ENCODE measurements around the gene TCF7L1.

Gene TCF7L1

GRCh38 chr2:85253890-85254289, 120.7 kb downstream of the TCF7L1 start:
- no peak for DNase-seq (ENCODE audit: low read depth in 2 of 2)

- DNase-seq (ENCODE audit: low read depth in 2 of 2): no peak
Measured at GRCh38 chr2:85254540-85255300, 121.5 kb downstream of the TCF7L1 start.

GRCh38 chr2:85255456-85255812, 122.2 kb downstream of the TCF7L1 start:
- no peak for DNase-seq (ENCODE audit: low read depth in 2 of 2)

GRCh38 chr2:85255813-85256594, 122.8 kb downstream of the TCF7L1 start:
- DNase-seq (ENCODE audit: low read depth in 2 of 2): no peak

GRCh38 chr2:85257359-85257969, 124.3 kb downstream of the TCF7L1 start:
- no peak for DNase-seq (ENCODE audit: low read depth in 2 of 2)

GRCh38 chr2:85257970-85258605, 124.9 kb downstream of the TCF7L1 start:
- no peak for DNase-seq (ENCODE audit: low read depth in 2 of 2)

- no peak for DNase-seq (ENCODE audit: low read depth in 2 of 2)
Measured at GRCh38 chr2:85259101-85259590, 126.0 kb downstream of the TCF7L1 start.

- no peak for DNase-seq (ENCODE audit: low read depth in 2 of 2)
Measured at GRCh38 chr2:85259879-85260278, 126.7 kb downstream of the TCF7L1 start.

- DNase-seq (ENCODE audit: low read depth in 2 of 2): no peak
Measured at GRCh38 chr2:85263591-85263990, 130.4 kb downstream of the TCF7L1 start.

- no peak for DNase-seq (ENCODE audit: low read depth in 2 of 2)
Measured at GRCh38 chr2:85264471-85264870, 131.3 kb downstream of the TCF7L1 start.

GRCh38 chr2:85265304-85265703, 132.1 kb downstream of the TCF7L1 start:
- no peak for DNase-seq (ENCODE audit: low read depth in 2 of 2)

GRCh38 chr2:85266146-85267041, 133.2 kb downstream of the TCF7L1 start:
- peak; percentile 42 to 48 for DNase-seq (ENCODE audit: low read depth in 2 of 2)

GRCh38 chr2:85269959-85270358, 136.8 kb downstream of the TCF7L1 start:
- DNase-seq (ENCODE audit: low read depth in 2 of 2): no peak

- no peak for DNase-seq (ENCODE audit: low read depth in 2 of 2)
Measured at GRCh38 chr2:85272357-85272756, 139.2 kb downstream of the TCF7L1 start.

GRCh38 chr2:85273738-85274731, 140.8 kb downstream of the TCF7L1 start:
- no peak for DNase-seq (ENCODE audit: low read depth in 2 of 2)

- DNase-seq (ENCODE audit: low read depth in 2 of 2): no peak
Measured at GRCh38 chr2:85275984-85276540, 142.9 kb downstream of the TCF7L1 start.

GRCh38 chr2:85276571-85277118, 143.5 kb downstream of the TCF7L1 start:
- DNase-seq (ENCODE audit: low read depth in 2 of 2): no peak

- no peak for DNase-seq (ENCODE audit: low read depth in 2 of 2)
Measured at GRCh38 chr2:85277416-85278158, 144.4 kb downstream of the TCF7L1 start.
